Stimulated activated CD8-positive, alpha-beta memory T cell treated with anti-CD3 and anti-CD28 coated beads, Interleukin-15, amount 100 ng/mL, for 4 hours (primary cell): ENCODE measurements around the gene CTNNBL1.

ENCODE experiments used
- DNase-seq, 2 donors: peaks; one replicate each; pipeline ENCODE4 v3.0.0-alpha.2; 2020; ENCODE audit warnings: low read depth in 2 of 2

CTNNBL1 gene

GRCh38 chr20:37821696-37822095 is 127.9 kb downstream of the CTNNBL1 start:
- no peak for DNase-seq

- no peak for DNase-seq
These were observed 128.3 kb downstream of the CTNNBL1 start for GRCh38 chr20:37822141-37822601.

GRCh38 chr20:37823296-37823980 is 129.6 kb downstream of the CTNNBL1 start:
- no peak for DNase-seq

- no peak for DNase-seq
These were observed 133.8 kb downstream of the CTNNBL1 start for GRCh38 chr20:37827605-37828004.

GRCh38 chr20:37828684-37829083 is 134.9 kb downstream of the CTNNBL1 start:
- no peak for DNase-seq

GRCh38 chr20:37829128-37829527 is 135.3 kb downstream of the CTNNBL1 start:
- DNase-seq = no peak

- DNase-seq = no peak
These were observed 139.5 kb downstream of the CTNNBL1 start for GRCh38 chr20:37833221-37833896.

GRCh38 chr20:37836926-37837325 is 143.1 kb downstream of the CTNNBL1 start:
- DNase-seq = no peak

GRCh38 chr20:37837924-37838323 is 144.1 kb downstream of the CTNNBL1 start:
- DNase-seq = no peak

- no peak for DNase-seq
These were observed 145.1 kb downstream of the CTNNBL1 start for GRCh38 chr20:37838769-37839431.

GRCh38 chr20:37839432-37839827 is 145.6 kb downstream of the CTNNBL1 start:
- no peak for DNase-seq

GRCh38 chr20:37839955-37840354 is 146.1 kb downstream of the CTNNBL1 start:
- no peak for DNase-seq

GRCh38 chr20:37841389-37841788 is 147.6 kb downstream of the CTNNBL1 start:
- no peak for DNase-seq

GRCh38 chr20:37841971-37842370 is 148.1 kb downstream of the CTNNBL1 start:
- DNase-seq = no peak

- DNase-seq = no peak
These were observed 151.4 kb downstream of the CTNNBL1 start for GRCh38 chr20:37845241-37845681.

GRCh38 chr20:37845878-37846277 is 152.0 kb downstream of the CTNNBL1 start:
- no peak for DNase-seq

- no peak for DNase-seq
These were observed 152.7 kb downstream of the CTNNBL1 start for GRCh38 chr20:37846573-37846972.

- no peak for DNase-seq
These were observed 154.9 kb downstream of the CTNNBL1 start for GRCh38 chr20:37848706-37849105.

- DNase-seq = no peak
These were observed 155.3 kb downstream of the CTNNBL1 start for GRCh38 chr20:37849156-37849555.

GRCh38 chr20:37849566-37849965 is 155.7 kb downstream of the CTNNBL1 start:
- DNase-seq = no peak

- DNase-seq = no peak
These were observed 156.3 kb downstream of the CTNNBL1 start for GRCh38 chr20:37850036-37850592.

- no peak for DNase-seq
These were observed 157.0 kb downstream of the CTNNBL1 start for GRCh38 chr20:37850724-37851355.
